ENCODE results near the gene CRACR2A. TPM values are rescaled to one million over a fixed set of nuclear protein-coding genes. Genes with fewer than 3 reads are reported as not detected.

Gene CRACR2A
- total RNA-seq, 2 experiments from 2014 or later = 28.2 to 31.1 TPM

DNA sequence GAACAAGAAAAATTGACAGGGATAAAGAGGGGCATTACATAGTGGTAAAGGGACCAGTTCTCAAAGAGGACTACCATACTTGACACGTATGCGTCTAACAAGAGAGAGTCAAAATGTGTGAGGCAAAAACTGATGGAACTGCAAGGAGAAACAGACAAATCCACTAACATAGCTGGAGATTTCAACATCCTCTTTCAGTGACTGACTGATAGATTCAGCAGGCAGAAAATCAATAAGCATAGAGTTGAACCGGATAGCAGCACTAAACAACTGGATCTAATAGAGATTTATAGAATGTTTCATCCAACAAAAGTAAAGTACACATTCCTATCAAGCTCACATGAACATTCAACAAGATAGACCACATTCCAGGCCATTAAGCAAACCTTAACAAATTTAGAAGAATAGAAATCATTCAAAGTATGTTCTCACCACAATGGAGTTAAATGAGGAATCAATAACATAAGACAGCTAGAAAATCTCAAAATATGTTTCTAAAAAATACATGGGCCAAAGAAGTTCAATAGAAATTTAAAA is 16.1 kb upstream of the CRACR2A start:
- no peak for TF ChIP-seq EZH2phosphoT487 (IDR thresholded peaks at IDR 0.05; ENCODE audit: borderline replicate concordance, low read depth, low read length)
- TF ChIP-seq, protein P1, sequence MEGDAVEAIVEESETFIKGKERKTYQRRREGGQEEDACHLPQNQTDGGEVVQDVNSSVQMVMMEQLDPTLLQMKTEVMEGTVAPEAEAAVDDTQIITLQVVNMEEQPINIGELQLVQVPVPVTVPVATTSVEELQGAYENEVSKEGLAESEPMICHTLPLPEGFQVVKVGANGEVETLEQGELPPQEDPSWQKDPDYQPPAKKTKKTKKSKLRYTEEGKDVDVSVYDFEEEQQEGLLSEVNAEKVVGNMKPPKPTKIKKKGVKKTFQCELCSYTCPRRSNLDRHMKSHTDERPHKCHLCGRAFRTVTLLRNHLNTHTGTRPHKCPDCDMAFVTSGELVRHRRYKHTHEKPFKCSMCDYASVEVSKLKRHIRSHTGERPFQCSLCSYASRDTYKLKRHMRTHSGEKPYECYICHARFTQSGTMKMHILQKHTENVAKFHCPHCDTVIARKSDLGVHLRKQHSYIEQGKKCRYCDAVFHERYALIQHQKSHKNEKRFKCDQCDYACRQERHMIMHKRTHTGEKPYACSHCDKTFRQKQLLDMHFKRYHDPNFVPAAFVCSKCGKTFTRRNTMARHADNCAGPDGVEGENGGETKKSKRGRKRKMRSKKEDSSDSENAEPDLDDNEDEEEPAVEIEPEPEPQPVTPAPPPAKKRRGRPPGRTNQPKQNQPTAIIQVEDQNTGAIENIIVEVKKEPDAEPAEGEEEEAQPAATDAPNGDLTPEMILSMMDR (conservative IDR thresholded peaks at IDR 0.05; ENCODE audit: low read length) = no peak
- Histone ChIP-seq H3K4me3 (ENCODE audit: low read depth, low read length, poor library complexity, severe bottlenecking) (no peak overlapping the region), H3K9me2 (ENCODE audit: insufficient read depth, low read length) (no peaks in the 10 kb centered on the region), H3K4me2 (ENCODE audit: low read length) (no peak overlapping the region), H3K27ac (ENCODE audit: low read depth, low read length, poor library complexity, severe bottlenecking) (no peak overlapping the region), H3K4me1 (ENCODE audit: insufficient read depth, low read length, poor library complexity, severe bottlenecking) (no peaks in the 10 kb centered on the region), H2AFZ (ENCODE audit: low read length) (no peak overlapping the region), H3K36me3 (ENCODE audit: insufficient read depth, low read length) (no peaks in the 10 kb centered on the region), H4K20me1 (ENCODE audit: insufficient read depth, low read length) (no peaks in the 10 kb centered on the region), H3K9me3 (ENCODE audit: low read length) (no peaks in the 10 kb centered on the region), H3K79me2 (ENCODE audit: insufficient read depth, low read depth, low read length) (no peaks in the 10 kb centered on the region)
- BruUV-seq (replicated peaks) = no TSS peak
- intact Hi-C loops (cut with micrococcal nuclease; ENCODE audit: unreplicated experiment) = no loop called here
- POLR2A ChIA-PET = no interaction called here
- CTCF ChIA-PET (ENCODE audit: unreplicated experiment) = no interaction called here
- DNase-seq (ENCODE audit: low spot score) = no peak

DNA sequence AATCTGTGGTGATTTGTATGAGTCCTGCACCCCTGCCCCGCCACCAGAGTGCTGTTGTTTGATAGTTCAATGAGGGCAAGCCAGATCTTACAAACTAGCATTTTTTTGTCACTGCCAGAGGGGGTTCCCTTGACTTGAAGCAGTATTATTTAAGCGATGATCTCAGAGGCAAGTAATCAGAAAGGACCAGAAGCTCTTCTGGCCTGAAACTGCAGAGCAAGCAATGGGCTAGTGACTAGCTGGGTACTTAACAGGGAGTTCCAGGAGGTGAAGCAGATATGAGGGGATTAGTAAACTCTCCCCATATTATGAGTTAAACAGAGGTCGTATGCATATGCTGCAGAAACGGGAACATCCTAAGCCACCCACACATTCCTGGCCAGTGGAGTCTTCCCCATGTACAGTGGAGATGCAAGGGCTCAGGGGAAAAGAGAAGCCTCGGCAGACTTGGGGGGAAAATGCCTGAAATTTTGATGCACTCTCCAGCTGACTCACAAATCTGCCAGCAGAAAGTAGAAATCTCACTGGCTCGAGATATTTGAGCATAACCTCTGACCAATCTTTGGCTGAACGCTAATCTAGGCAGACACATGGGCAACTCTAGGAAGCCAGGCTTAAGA is 8.3 kb upstream of the CRACR2A start:
- DNase-seq (ENCODE audit: low spot score) = no peak
- H3K27ac ChIP-seq (ENCODE audit: low read depth, low read length, poor library complexity, severe bottlenecking) = no peak overlapping the region
- no peaks in the 10 kb centered on the region for H4K20me1 ChIP-seq (ENCODE audit: insufficient read depth, low read length)
- no peak overlapping the region for H3K4me3 ChIP-seq (ENCODE audit: low read depth, low read length, poor library complexity, severe bottlenecking)
- H3K79me2 ChIP-seq (ENCODE audit: insufficient read depth, low read depth, low read length) = no peaks in the 10 kb centered on the region
- TF ChIP-seq, protein P1 (conservative IDR thresholded peaks at IDR 0.05; ENCODE audit: low read length) = no peak
- no peak for TF ChIP-seq EZH2phosphoT487 (IDR thresholded peaks at IDR 0.05; ENCODE audit: borderline replicate concordance, low read depth, low read length)
- CTCF ChIA-PET (ENCODE audit: unreplicated experiment) = no interaction called here
- intact Hi-C loops (cut with micrococcal nuclease; ENCODE audit: unreplicated experiment) = no loop called here
- H3K4me2 ChIP-seq (ENCODE audit: low read length) = no peak overlapping the region
- no peaks in the 10 kb centered on the region for H3K9me2 ChIP-seq (ENCODE audit: insufficient read depth, low read length)
- POLR2A ChIA-PET = no interaction called here
- no TSS peak for BruUV-seq (replicated peaks)
- no peak overlapping the region for H2AFZ ChIP-seq (ENCODE audit: low read length)
- no peaks in the 10 kb centered on the region for H3K9me3 ChIP-seq (ENCODE audit: low read length)
- no peaks in the 10 kb centered on the region for H3K36me3 ChIP-seq (ENCODE audit: insufficient read depth, low read length)
- H3K4me1 ChIP-seq (ENCODE audit: insufficient read depth, low read length, poor library complexity, severe bottlenecking) = no peaks in the 10 kb centered on the region

DNA sequence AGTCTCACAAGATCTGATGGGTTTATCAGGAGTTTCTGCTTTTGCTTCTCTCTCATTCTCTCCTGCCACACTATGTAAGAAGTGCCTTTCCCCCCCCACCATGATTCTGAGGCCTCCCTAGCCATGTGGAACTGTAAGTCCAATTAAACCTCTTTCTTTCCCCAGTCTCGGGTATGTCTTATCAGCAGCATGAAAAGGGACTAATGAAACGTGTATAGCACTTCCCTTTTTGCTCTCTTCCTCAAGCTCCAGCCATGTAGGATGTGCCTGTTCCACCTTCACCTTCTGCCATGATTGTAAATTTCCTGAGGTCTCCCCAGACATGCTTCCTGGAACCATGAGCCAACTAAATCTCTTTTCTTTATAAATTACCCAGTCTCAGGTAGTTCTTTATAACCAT is 7.0 kb upstream of the CRACR2A start:
- Histone ChIP-seq H4K20me1 (ENCODE audit: insufficient read depth, low read length) (no peaks in the 10 kb centered on the region), H2AFZ (ENCODE audit: low read length) (no peak overlapping the region), H3K79me2 (ENCODE audit: insufficient read depth, low read depth, low read length) (no peaks in the 10 kb centered on the region), H3K27ac (ENCODE audit: low read depth, low read length, poor library complexity, severe bottlenecking) (no peak overlapping the region), H3K9me2 (ENCODE audit: insufficient read depth, low read length) (no peaks in the 10 kb centered on the region), H3K4me2 (ENCODE audit: low read length) (no peak overlapping the region), H3K9me3 (ENCODE audit: low read length) (no peaks in the 10 kb centered on the region), H3K4me3 (ENCODE audit: low read depth, low read length, poor library complexity, severe bottlenecking) (no peak overlapping the region), H3K4me1 (ENCODE audit: insufficient read depth, low read length, poor library complexity, severe bottlenecking) (no peaks in the 10 kb centered on the region), H3K36me3 (ENCODE audit: insufficient read depth, low read length) (no peaks in the 10 kb centered on the region)
- CTCF ChIA-PET (ENCODE audit: unreplicated experiment) = no interaction called here
- DNase-seq (ENCODE audit: low spot score) = no peak
- TF ChIP-seq, protein P1 (conservative IDR thresholded peaks at IDR 0.05; ENCODE audit: low read length) = no peak
- no peak for TF ChIP-seq EZH2phosphoT487 (IDR thresholded peaks at IDR 0.05; ENCODE audit: borderline replicate concordance, low read depth, low read length)
- POLR2A ChIA-PET = interaction anchor here (0.6 kb wide), 1 partner anchor 338 kb away, joined by 3 read pairs; no protein-coding TSS in a partner anchor
- intact Hi-C loops (cut with micrococcal nuclease; ENCODE audit: unreplicated experiment) = no loop called here
- no TSS peak for BruUV-seq (replicated peaks)
